CD14-positive monocyte (primary cell): Measurements from ENCODE around the gene RFLNA. TPM values are rescaled to one million over a fixed set of nuclear protein-coding genes. Genes with fewer than 3 reads are reported as not detected.

ENCODE experiments used
- DNase-seq, 3 donors: peaks; one replicate each; pipeline ENCODE4 v3.0.0-alpha.2; 2011 to 2022
- H2AFZ ChIP-seq: 2 replicates; pipeline ENCODE4 v1.6.0; 2012; ENCODE audit warnings: mild to moderate bottlenecking, low read depth, low read length, inconsistent platforms; ENCODE audit not compliant: insufficient read depth, poor library complexity, severe bottlenecking
- H3K27ac ChIP-seq, 2 donors: 1 replicate in 1 of 2; 2 replicates in 1 of 2; pipeline ENCODE4 v1.5.1; 2012 to 2013; ENCODE audit warnings: low read length in 2 of 2, control low read depth in 1 of 2, inconsistent platforms in 1 of 2, low read depth in 1 of 2, mild to moderate bottlenecking in 1 of 2
- H3K27me3 ChIP-seq, 2 donors: one replicate each; pipeline versions ENCODE4 v1.6.0 to v1.6.1; 2011 to 2013; ENCODE audit warnings: low read length in 2 of 2; ENCODE audit not compliant: control insufficient read depth in 2 of 2, insufficient read depth in 2 of 2
- H3K36me3 ChIP-seq, 2 donors: replicated peaks in 1 of 2; 1 replicate in 1 of 2; 2 replicates in 1 of 2; pipeline versions ENCODE4 v1.5.1 to v1.6.1; 2012 to 2013; ENCODE audit warnings: low read length in 2 of 2, control low read depth in 1 of 2, inconsistent platforms in 1 of 2, mild to moderate bottlenecking in 1 of 2; ENCODE audit not compliant: insufficient read depth in 2 of 2, control insufficient read depth in 1 of 2
- H3K4me1 ChIP-seq, 2 donors: 1 replicate in 1 of 2; 2 replicates in 1 of 2; pipeline versions ENCODE4 v1.5.1 to v1.6.1; 2012 to 2013; ENCODE audit warnings: low read length in 2 of 2, control low read depth in 1 of 2, inconsistent platforms in 1 of 2, mild to moderate bottlenecking in 1 of 2, moderate library complexity in 1 of 2; ENCODE audit not compliant: insufficient read depth in 2 of 2, control insufficient read depth in 1 of 2
- H3K4me2 ChIP-seq: replicated peaks from 2 replicates; pipeline ENCODE3; 2012; ENCODE audit warnings: low read length, moderate library complexity, mild to moderate bottlenecking; ENCODE audit not compliant: poor library complexity, severe bottlenecking; ENCODE audit errors: extremely low read depth
- H3K4me3 ChIP-seq, 3 experiments: fragments of 200-600 bp in 1 of 3; sonication (generic) in 1 of 3; replicated peaks in 1 of 3; 1 replicate in 2 of 3; 2 replicates in 1 of 3; pipeline ENCODE4 v1.5.1; 2011 to 2013; ENCODE audit warnings: low read length in 3 of 3, mild to moderate bottlenecking in 3 of 3, control low read depth in 2 of 3, low read depth in 2 of 3, inconsistent platforms in 1 of 3, moderate library complexity in 1 of 3
- H3K79me2 ChIP-seq: 2 replicates; pipeline ENCODE4 v1.6.0; 2012; ENCODE audit warnings: mild to moderate bottlenecking, control low read depth, inconsistent platforms, low read length, moderate library complexity; ENCODE audit not compliant: insufficient read depth
- H3K9ac ChIP-seq: 2 replicates; pipeline ENCODE4 v1.6.0; 2017; ENCODE audit warnings: low read length, mild to moderate bottlenecking; ENCODE audit not compliant: insufficient read depth, poor library complexity, severe bottlenecking
- H3K9me3 ChIP-seq, 2 donors: replicated peaks in 1 of 2; 1 replicate in 1 of 2; 2 replicates in 1 of 2; pipeline versions ENCODE4 v1.5.1 to v1.6.1; 2012 to 2013; ENCODE audit warnings: low read length in 2 of 2, control low read depth in 1 of 2; ENCODE audit not compliant: control insufficient read depth in 1 of 2, insufficient read depth in 1 of 2
- H4K20me1 ChIP-seq: 2 replicates; pipeline ENCODE4 v1.6.0; 2012; ENCODE audit warnings: mild to moderate bottlenecking, low read length, control low read depth, moderate library complexity; ENCODE audit not compliant: insufficient read depth
- H3K27ac Mint-ChIP-seq, 7 donors: one replicate each; pipeline ENCODE4 v1.8.0; 2020; ENCODE audit warnings: mild to moderate bottlenecking in 7 of 7, mixed read lengths in 7 of 7, moderate library complexity in 6 of 7, inconsistent platforms in 2 of 7
- H3K27me3 Mint-ChIP-seq, 3 donors: one replicate each; pipeline ENCODE4 v1.8.0; 2021 to 2022; ENCODE audit warnings: low read depth in 3 of 3, mild to moderate bottlenecking in 3 of 3, mixed read lengths in 3 of 3, moderate library complexity in 3 of 3, inconsistent platforms in 1 of 3
- H3K36me3 Mint-ChIP-seq, 2 donors: one replicate each; pipeline ENCODE4 v1.8.0; 2020; ENCODE audit warnings: mixed read lengths in 2 of 2, inconsistent platforms in 1 of 2, mild to moderate bottlenecking in 1 of 2
- H3K4me1 Mint-ChIP-seq: one replicate; pipeline ENCODE4 v1.8.0; 2020; ENCODE audit warnings: mild to moderate bottlenecking, mixed read lengths
- H3K4me3 Mint-ChIP-seq, 2 donors: one replicate each; pipeline ENCODE4 v1.8.0; 2020; ENCODE audit warnings: mild to moderate bottlenecking in 2 of 2, mixed read lengths in 2 of 2, moderate library complexity in 1 of 2
- H3K9me3 Mint-ChIP-seq, 7 donors: one replicate each; pipeline ENCODE4 v1.8.0; 2020 to 2022; ENCODE audit warnings: mixed read lengths in 7 of 7, mild to moderate bottlenecking in 6 of 7, moderate library complexity in 6 of 7, inconsistent platforms in 2 of 7
- CTCF ChIP-seq: fragments of 200-600 bp; IDR thresholded peaks from one replicate; pipeline ENCODE4 v1.8.0; 2022; ENCODE audit warnings: antibody characterized with exemption, mild to moderate bottlenecking
- WGBS: methylation state at CpG from one replicate; pipeline ENCODE4 v1.1.5; 2013; ENCODE audit warnings: missing lambda C conversion rate; ENCODE audit not compliant: insufficient coverage; 5-methylcytosine and 5-hydroxymethylcytosine counted together
- intact Hi-C, 2 donors: fragments of 100-400 bp; cut with micrococcal nuclease; formaldehyde crosslinking; loops; one replicate each; pipeline versions ENCODE4 v1.15.0 to v1.15.1; 2023
- polyA plus RNA-seq, 3 donors: library from polyadenylated mRNA; depleted of rRNA in 1 of 3; unstranded in 2 of 3; stranded (reverse) in 1 of 3; fragments of 300-500 nt in 2 of 3; fragments of >200 nt in 1 of 3; fragmentation: Illumina TruSeq in 2 of 3; gene quantifications; 1 replicate in 2 of 3; 2 replicates in 1 of 3; pipeline ENCODE4 v1.2.3, GENCODE V29; 2012 to 2021

The RFLNA gene
- polyA plus RNA-seq, 3 donors, result not detected

- Mint-ChIP-seq H3K4me3 (no peak overlapping the region), H3K9me3 (no peaks in the 10 kb centered on the region), H3K27ac (peak overlapping the region in 3 of 7 donors; percentile 13 to 64 (median 42)), H3K4me1 (no peaks in the 10 kb centered on the region), H3K36me3 (peaks cover 64 to 89% of the 10 kb centered on the region in 2 donors), H3K27me3 (peaks cover 0 to 1% (median 0%) of the 10 kb centered on the region in 3 donors)
- peaks cover 22% of the 10 kb centered on the region for H3K79me2 ChIP-seq
- no peak for TF ChIP-seq CTCF
- no peak overlapping the region for H3K27ac ChIP-seq
- H3K36me3 ChIP-seq, result peaks cover 84 to 100% of the 10 kb centered on the region in 2 donors
- no peak overlapping the region for H3K9ac ChIP-seq
- H3K4me3 ChIP-seq, result no peak overlapping the region
- intact Hi-C loops, result no loop called here
- no peaks in the 10 kb centered on the region for H3K9me3 ChIP-seq
- no peaks in the 10 kb centered on the region for H3K4me1 ChIP-seq
- no peak overlapping the region for H2AFZ ChIP-seq
- DNase-seq, result peak in 1 of 3 donors; percentile 46
- H4K20me1 ChIP-seq, result peaks cover 100% of the 10 kb centered on the region
- no peak overlapping the region for H3K4me2 ChIP-seq
- no peaks in the 10 kb centered on the region for H3K27me3 ChIP-seq
- over 99% methylated on average over 18 of the region's 21 CpGs for WGBS
Measured at GRCh38 chr12:124361074-124361970, 66.4 kb downstream of the RFLNA start.

GRCh38 chr12:124361996-124362395, 67.1 kb downstream of the RFLNA start:
- Histone ChIP-seq H3K79me2 (peaks cover 22% of the 10 kb centered on the region), H3K4me2 (no peak overlapping the region), H2AFZ (no peak overlapping the region), H3K9ac (no peak overlapping the region), H3K27me3 (no peaks in the 10 kb centered on the region), H3K9me3 (no peaks in the 10 kb centered on the region), H3K4me1 (no peaks in the 10 kb centered on the region), H3K4me3 (no peak overlapping the region), H3K27ac (no peak overlapping the region), H3K36me3 (peaks cover 78 to 99% of the 10 kb centered on the region in 2 donors), H4K20me1 (peaks cover 100% of the 10 kb centered on the region)
- Mint-ChIP-seq H3K4me3 (no peak overlapping the region), H3K4me1 (no peaks in the 10 kb centered on the region), H3K9me3 (no peaks in the 10 kb centered on the region), H3K27ac (peak overlapping the region in 3 of 7 donors; percentile 42 to 63 (median 58)), H3K36me3 (peaks cover 65 to 86% of the 10 kb centered on the region in 2 donors), H3K27me3 (peaks cover 0 to 1% (median 0%) of the 10 kb centered on the region in 3 donors)
- 98% methylated on average over 13 of the region's 15 CpGs for WGBS
- intact Hi-C loops, result no loop called here
- DNase-seq, result no peak
- TF ChIP-seq CTCF, result no peak
